ENCODE data around the gene KLHL30.
"Not testable (repeated sequence)": the region's sequence is repeated elsewhere in the genome, so short reads cannot be mapped to it uniquely, and the experiment has no call there.

Gene KLHL30

GRCh38 chr2:238163481-238164198 is 25.2 kb downstream of the KLHL30 start:
- DNase-seq: no peak

DNA sequence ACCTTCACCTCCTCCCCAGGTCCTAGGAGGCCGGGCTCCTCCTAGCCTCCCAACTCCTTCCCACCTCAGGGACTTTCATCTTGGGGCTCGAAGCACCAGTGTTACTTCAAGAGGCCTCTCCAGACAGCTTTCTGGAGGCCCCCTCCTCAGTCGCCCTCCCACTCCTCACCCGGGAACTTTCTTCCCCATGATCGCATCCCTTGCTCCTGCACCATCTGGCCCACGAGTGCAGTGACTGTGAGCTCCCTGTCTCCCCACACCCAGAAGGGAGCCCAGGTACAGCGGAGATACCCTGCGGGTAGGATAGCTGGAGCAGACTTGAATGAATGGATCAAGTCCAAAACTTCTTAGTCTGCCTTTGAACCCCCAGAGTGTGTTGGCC is 26.4 kb downstream of the KLHL30 start:
- no peak for DNase-seq

GRCh38 chr2:238165288-238165921 is 26.9 kb downstream of the KLHL30 start:
- no peak for DNase-seq

DNA sequence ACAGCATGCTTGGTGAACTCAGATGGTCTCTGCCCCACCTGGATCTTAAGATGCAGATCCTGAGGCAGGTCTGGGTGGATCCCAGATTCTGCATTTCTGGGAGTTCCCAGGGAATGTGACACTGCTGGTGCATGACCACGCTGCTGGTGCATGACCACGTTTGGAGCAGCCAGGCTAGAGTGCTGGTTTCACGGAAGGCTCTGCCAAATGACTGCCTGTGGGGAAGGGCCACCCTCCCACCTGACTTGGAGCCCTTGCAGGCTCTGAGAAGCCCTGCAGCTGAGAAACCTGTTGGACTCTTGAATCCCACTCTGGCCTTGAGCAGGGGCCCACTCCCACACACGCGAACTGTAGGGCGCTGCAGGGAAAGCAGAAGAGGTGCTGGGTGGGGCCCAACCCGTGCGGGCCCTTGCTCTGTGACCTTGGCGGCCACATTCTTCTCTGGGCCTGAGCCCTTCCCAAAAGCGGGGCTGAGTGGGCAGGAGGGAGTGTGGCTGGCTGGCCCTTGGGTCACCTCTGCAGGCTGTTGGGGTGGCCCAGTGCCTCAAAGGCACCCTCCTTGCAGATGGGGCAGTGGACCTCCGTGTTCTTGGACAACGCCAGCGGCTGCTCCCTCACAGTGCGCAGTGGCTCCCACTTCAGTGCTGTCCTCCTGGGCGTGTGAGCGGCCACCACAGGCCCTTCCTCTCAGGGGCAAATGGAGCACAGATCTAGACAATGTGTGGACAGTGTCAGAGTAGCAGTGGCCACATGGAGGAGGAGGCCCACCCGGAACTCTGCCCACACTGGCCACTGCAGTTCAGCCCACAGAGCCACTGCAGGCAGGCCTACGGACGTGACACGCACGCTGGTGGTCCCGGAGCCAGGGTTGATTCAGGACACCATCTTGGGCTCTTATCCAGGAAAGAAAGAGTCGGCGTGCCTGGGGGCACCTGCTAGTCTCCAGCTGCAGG is 28.2 kb downstream of the KLHL30 start:
- DNase-seq: no peak

GRCh38 chr2:238167344-238167715 is 28.9 kb downstream of the KLHL30 start:
- no peak for DNase-seq

GRCh38 chr2:238167761-238168160 is 29.3 kb downstream of the KLHL30 start:
- DNase-seq: no peak

- DNase-seq: no peak
Observed at GRCh38 chr2:238168196-238169047, 30.0 kb downstream of the KLHL30 start.

DNA sequence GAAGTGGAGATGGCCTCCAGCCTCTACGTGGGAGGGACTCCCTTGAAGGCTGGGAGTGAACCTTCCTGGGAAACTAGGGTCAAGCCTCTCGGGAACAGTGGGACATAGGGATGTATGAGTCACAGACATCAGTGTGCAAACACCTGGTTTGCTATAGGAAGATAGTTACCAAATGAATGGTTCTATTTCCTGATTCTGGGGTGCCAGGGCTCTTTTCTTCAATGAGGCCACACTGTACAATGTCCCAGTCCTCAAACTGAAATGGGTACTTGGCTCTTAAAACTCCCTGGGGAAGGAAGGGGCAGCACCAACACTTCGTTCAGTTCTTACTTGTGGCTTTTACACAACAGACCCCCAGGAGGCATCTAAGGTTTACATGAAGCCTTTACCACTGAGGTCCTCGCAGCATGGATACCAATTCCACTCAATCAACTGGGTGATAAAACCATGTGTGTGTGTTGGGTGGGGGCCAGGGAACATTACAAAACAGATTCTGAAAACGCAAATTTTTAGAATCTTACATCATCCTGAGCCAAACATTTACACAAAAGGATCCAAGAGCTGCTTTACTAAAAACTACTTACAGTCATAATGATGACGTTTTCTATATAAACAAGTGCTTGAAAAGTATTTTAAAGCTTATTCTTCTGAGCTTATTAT is 30.7 kb downstream of the KLHL30 start:
- no peak for DNase-seq

DNA sequence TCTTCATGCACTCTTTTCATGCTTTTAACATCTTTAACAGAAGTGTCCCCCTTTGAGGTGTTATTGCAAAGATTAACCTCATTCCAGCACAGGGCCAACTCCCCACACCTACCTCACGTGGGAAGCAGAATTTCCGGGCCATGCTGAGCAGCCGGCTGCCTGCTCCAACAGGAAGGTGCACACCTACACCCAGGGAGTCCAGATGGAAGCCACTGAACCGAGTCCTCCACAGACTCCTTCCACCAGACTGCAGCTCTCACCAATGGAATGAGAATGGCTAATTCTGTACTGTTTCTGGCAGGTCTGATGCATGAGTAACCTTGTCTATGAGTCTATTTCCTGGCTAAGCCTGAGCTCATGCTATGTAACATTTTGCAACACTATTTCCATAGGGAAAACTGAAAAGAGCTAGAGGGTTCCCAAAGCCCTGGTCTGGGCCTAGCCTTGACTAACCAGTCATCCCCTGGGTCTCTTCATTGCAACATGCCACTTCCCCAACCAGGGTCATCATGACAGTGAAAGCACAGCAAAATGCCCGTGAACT is 31.3 kb downstream of the KLHL30 start:
- DNase-seq: no peak

DNA sequence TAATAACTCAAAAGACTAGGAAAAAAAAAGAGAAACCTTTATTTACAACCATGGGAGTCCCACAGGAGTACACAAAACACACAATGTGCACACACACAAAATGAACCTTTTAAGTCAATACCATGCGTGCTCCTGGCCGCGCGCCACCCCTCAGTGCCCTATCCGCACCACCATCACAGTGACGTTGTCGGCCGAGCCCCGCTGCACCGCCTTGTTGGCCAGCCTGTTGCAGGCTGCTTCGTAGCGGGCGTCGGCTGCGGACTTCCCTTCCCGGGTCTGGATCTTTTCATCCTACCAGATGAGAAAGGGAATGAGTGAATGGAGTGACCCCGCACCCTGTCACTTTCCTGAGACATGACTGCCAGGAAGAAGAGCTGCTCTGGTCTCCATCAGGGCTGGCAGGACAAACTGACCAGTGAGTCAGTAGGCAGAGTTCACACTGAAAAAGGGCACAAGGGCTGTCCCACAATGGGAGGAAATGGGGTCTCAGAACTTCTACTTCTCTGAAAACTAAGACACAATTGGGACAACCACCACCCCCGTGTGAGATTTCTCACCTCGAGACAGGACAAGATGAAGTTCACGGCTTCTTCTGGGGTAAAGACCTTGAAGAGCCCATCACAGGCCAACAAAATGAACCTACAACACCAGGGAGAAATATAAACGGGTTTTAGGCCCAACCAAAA is 32.1 kb downstream of the KLHL30 start:
- DNase-seq: no peak

DNA sequence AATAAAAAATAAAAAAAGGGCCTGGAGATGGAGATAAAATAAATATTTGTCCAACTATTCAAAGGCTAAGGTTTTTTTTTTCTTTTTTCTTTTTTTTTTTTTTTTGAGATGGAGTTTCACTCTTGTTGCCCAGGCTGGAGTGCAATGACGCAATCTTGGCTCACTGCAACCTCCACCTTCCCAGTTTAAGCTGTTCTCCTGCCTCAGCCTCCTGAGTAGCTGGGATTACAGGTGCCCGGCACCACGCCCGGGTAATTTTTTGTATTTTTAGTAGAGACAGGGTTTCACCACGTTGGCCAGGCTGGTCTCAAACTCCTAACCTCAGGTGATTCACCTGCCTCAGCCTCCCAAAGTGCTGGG is 32.6 kb downstream of the KLHL30 start:
- not testable (repeated sequence) for DNase-seq

GRCh38 chr2:238171575-238172187 is 33.2 kb downstream of the KLHL30 start:
- no peak for DNase-seq

DNA sequence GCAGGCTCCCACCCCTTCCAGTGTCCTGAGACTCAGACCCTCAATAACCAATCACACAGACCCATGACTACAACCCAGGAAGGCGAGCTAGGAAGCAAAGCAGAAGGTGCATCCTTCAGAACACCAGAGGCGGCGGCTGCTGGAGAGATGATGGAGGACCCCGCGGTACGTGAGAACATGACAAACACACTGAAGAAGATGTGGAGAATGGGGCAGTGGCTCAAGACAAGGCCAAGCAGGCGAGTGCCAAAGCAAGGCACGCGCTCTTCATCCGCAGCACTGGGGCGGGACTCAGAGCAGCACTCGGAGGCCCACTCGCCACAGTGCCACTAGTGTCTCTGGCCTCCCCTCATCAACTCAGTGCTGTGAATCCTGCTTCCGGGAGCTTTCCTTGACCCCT is 34.0 kb downstream of the KLHL30 start:
- DNase-seq: no peak

GRCh38 chr2:238173692-238174091 is 35.2 kb downstream of the KLHL30 start:
- no peak for DNase-seq

DNA sequence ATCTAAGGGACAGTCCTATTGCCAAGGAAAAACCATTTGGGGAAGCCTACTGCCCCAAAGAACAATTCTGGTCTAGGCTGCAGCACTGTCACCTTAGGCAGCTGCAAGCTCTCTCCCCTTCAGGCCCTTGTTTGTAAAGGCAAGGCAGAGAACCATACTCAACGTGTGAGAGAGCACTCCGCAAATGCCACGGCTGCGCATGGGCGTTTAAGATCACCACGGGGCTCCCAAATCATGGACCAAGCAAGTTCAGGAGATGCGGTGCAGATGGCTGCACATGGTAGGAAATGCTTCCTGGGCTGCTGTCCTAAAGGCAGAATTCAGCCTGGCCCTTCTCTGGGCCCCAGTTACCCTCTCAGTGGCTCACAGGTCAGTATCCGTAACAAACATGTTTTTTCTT is 35.8 kb downstream of the KLHL30 start:
- no peak for DNase-seq

- no peak for DNase-seq
Observed at GRCh38 chr2:238174701-238175100, 36.2 kb downstream of the KLHL30 start.

GRCh38 chr2:238176613-238177012 is 38.1 kb downstream of the KLHL30 start:
- DNase-seq: no peak

- no peak for DNase-seq
Observed at GRCh38 chr2:238180554-238180953, 42.1 kb downstream of the KLHL30 start.

GRCh38 chr2:238182362-238182761 is 43.9 kb downstream of the KLHL30 start:
- no peak for DNase-seq

GRCh38 chr2:238183821-238184220 is 45.4 kb downstream of the KLHL30 start:
- DNase-seq: no peak
